Ovary (tissue), 9 donors: ENCODE data around the gene MCAM. TPM values are rescaled to one million over a fixed set of nuclear protein-coding genes. Genes with fewer than 3 reads are reported as not detected.

Source experiments
- DNase-seq, 5 donors: peaks; one replicate each; pipeline ENCODE4 v3.0.0-alpha.2; 2019 to 2020
- H3K27ac ChIP-seq, 2 donors: fragments of 200-600 bp; one replicate each; pipeline versions ENCODE4 v1.5.1 to v1.8.0; 2019 to 2022
- H3K27me3 ChIP-seq: fragments of 200-600 bp; one replicate; pipeline ENCODE4 v1.8.0; 2022
- H3K36me3 ChIP-seq: fragments of 200-600 bp; sonication (generic); one replicate; pipeline ENCODE4 v1.5.1; 2019
- H3K4me1 ChIP-seq: one replicate; pipeline ENCODE4 v1.8.1; 2013; ENCODE audit warnings: mild to moderate bottlenecking, moderate library complexity; ENCODE audit not compliant: insufficient read depth
- H3K4me3 ChIP-seq: fragments of 200-600 bp; sonication (generic); one replicate; pipeline ENCODE4 v1.5.1; 2017
- H3K9me3 ChIP-seq, 2 donors: fragments of 200-600 bp in 1 of 2; sonication (generic) in 1 of 2; one replicate each; pipeline versions ENCODE4 v1.5.1 to v1.8.1; 2013 to 2019; ENCODE audit warnings: mild to moderate bottlenecking in 1 of 2, moderate library complexity in 1 of 2
- EP300 ChIP-seq: sonication (generic); formaldehyde crosslinking; IDR thresholded peaks from one replicate; pipeline ENCODE4 v1.6.1; 2017; ENCODE audit warnings: antibody characterized with exemption
- POLR2A ChIP-seq: fragments of 450-650 bp; IDR thresholded peaks from one replicate; pipeline ENCODE4 v1.6.1; 2017; ENCODE audit warnings: antibody characterized with exemption, mild to moderate bottlenecking, moderate library complexity
- WGBS, 3 donors: extraction: QIAGEN DNeasy Blood & Tissue Kit in 1 of 3; methylation state at CpG; one replicate each; pipeline versions ENCODE4 v1.1.5 to v1.1.7; 2013 to 2017; 5-methylcytosine and 5-hydroxymethylcytosine counted together
- intact Hi-C, 4 donors: fragments of 100-400 bp; cut with DNase I; formaldehyde crosslinking; loops; one replicate each; pipeline versions ENCODE4 v1.11.0 to v1.15.1; 2022 to 2023
- polyA plus RNA-seq, 2 donors: library from polyadenylated mRNA; stranded (reverse); fragments of 200-250 nt in 1 of 2; fragments of 350-450 nt in 1 of 2; fragmentation: Illumina TruSeq in 1 of 2; extraction: RNeasy Lipid Tissue Mini Kit (QIAGEN cat#74804) in 1 of 2; gene quantifications; one replicate each; pipeline ENCODE4 v1.2.3, GENCODE V29; 2013 to 2014
- total RNA-seq, 7 donors: library from RNA; depleted of rRNA in 2 of 7; stranded (reverse); fragments of >200 nt in 2 of 7; fragmentation: NEBNext Ultra II Directional in 3 of 7; extraction: Animal tissue kit (Norgen Biotek cat#: 25700) in 3 of 7; gene quantifications; one replicate each; pipeline versions ENCODE4 v1.1.0 to v1.2.4, GENCODE V29; 2016 to 2023
- TF ChIP-seq, protein P1 (sequence below), 3 donors: fragments of 450-650 bp in 2 of 3; fragments of 200-600 bp in 1 of 3; IDR thresholded peaks; one replicate each; pipeline versions ENCODE4 v1.5.1 to v1.8.0; 2016 to 2022; ENCODE audit warnings: antibody characterized with exemption in 3 of 3, mild to moderate bottlenecking in 1 of 3
- donor health status: DM: no; HTN: no; CAD: no; lungs with moderate emphysema.
- donor health status: DM: no; HTN: no; CAD: no.
- donor health status: Bipolar disorder and iron deficiency.
- donor health status: DM: yes; HTN: yes; CAD: no.
- donor health status: DM: no; HTN: no; CAD: no.
- donor health status: DM: yes; HTN: yes; CAD: no.

The MCAM gene
- total and polyA plus RNA-seq, 9 donors, result 34.6 to 121 (median 56.8) TPM

- H3K4me1 ChIP-seq, result peaks cover 17% of the 10 kb centered on the region
- TF ChIP-seq, protein P1, sequence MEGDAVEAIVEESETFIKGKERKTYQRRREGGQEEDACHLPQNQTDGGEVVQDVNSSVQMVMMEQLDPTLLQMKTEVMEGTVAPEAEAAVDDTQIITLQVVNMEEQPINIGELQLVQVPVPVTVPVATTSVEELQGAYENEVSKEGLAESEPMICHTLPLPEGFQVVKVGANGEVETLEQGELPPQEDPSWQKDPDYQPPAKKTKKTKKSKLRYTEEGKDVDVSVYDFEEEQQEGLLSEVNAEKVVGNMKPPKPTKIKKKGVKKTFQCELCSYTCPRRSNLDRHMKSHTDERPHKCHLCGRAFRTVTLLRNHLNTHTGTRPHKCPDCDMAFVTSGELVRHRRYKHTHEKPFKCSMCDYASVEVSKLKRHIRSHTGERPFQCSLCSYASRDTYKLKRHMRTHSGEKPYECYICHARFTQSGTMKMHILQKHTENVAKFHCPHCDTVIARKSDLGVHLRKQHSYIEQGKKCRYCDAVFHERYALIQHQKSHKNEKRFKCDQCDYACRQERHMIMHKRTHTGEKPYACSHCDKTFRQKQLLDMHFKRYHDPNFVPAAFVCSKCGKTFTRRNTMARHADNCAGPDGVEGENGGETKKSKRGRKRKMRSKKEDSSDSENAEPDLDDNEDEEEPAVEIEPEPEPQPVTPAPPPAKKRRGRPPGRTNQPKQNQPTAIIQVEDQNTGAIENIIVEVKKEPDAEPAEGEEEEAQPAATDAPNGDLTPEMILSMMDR (IDR thresholded peaks at IDR 0.05), result no peak
- no peak for TF ChIP-seq EP300
- no peak for TF ChIP-seq POLR2A
- no peaks in the 10 kb centered on the region for H3K27me3 ChIP-seq
- DNase-seq, result peak in 4 of 5 donors; percentile 23 to 50 (median 42)
- intact Hi-C loops, result no loop called here
- 32 to 46% (median 43%) methylated on average over 17 of the region's 17 CpGs for WGBS, 3 donors
- no peaks in the 10 kb centered on the region for H3K9me3 ChIP-seq
- H3K4me3 ChIP-seq, result peak overlapping the region; percentile 32
- no peaks in the 10 kb centered on the region for H3K36me3 ChIP-seq
- H3K27ac ChIP-seq, result peak overlapping the region; percentile 68 to 71
Measured at GRCh38 chr11:119320240-119320775, 3.4 kb upstream of the MCAM start.

GRCh38 chr11:119319700-119320239, 2.8 kb upstream of the MCAM start:
- Histone ChIP-seq H3K27me3 (no peaks in the 10 kb centered on the region), H3K4me3 (no peak overlapping the region), H3K9me3 (no peaks in the 10 kb centered on the region), H3K36me3 (no peaks in the 10 kb centered on the region), H3K4me1 (peaks cover 17% of the 10 kb centered on the region), H3K27ac (peak overlapping the region; percentile 50 to 71)
- intact Hi-C loops, result loop anchor here (5.0 to 10.0 kb wide), 3 partner anchors 105 to 115 kb away; partner anchors contain the start of gene CBL (in 3 of the 4)
- DNase-seq, result peak in 1 of 5 donors; percentile 10
- TF ChIP-seq EP300 (no peak), POLR2A (no peak)
- TF ChIP-seq, protein P1 (IDR thresholded peaks at IDR 0.05), result no peak
- WGBS, 3 donors, result 50 to 55% (median 51%) methylated on average over 11 of the region's 11 CpGs

DNA sequence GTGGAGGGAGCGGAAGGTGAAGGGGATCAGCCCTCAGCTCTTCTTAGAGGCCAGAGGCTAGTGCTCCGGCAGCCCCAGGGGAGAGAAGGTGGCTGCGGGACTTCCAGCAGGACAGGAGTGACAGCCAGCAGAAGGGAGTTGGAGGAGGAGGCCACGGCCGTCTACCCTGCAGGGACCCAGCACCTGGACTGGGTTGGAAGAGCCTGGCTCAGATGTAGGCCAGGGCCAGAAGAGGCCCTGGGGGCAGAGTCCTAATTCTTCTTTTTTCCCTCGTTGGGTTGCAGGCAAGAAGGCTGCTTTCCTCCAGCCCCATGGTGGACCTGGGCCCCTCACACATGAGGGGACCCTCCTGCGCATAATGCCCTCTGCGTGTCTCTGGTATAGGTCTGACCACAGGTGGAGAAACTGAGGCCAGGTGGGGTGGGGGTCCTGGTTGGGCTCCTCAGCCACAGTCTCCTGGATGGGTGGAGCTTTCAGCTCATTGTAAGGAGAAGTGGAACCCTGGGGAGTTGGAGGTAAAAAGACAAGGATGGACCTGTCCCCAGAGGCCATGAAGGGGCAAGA, 2.3 kb upstream of the MCAM start:
- Histone ChIP-seq H3K27me3 (no peaks in the 10 kb centered on the region), H3K9me3 (no peaks in the 10 kb centered on the region), H3K4me1 (peaks cover 17% of the 10 kb centered on the region), H3K36me3 (no peaks in the 10 kb centered on the region), H3K4me3 (no peak overlapping the region), H3K27ac (peak overlapping the region; percentile 50 to 57)
- DNase-seq, result peak in 2 of 5 donors; percentile 17 to 21
- intact Hi-C loops, result loop anchor here (5.0 to 10.0 kb wide), 3 partner anchors 104 to 114 kb away; partner anchors contain the start of gene CBL (in 3 of the 4)
- no peak for TF ChIP-seq EP300
- no peak for TF ChIP-seq POLR2A
- TF ChIP-seq, protein P1 (IDR thresholded peaks at IDR 0.05), result no peak
- 79 to 88% (median 84%) methylated on average over 8 of the region's 8 CpGs for WGBS, 3 donors

DNA sequence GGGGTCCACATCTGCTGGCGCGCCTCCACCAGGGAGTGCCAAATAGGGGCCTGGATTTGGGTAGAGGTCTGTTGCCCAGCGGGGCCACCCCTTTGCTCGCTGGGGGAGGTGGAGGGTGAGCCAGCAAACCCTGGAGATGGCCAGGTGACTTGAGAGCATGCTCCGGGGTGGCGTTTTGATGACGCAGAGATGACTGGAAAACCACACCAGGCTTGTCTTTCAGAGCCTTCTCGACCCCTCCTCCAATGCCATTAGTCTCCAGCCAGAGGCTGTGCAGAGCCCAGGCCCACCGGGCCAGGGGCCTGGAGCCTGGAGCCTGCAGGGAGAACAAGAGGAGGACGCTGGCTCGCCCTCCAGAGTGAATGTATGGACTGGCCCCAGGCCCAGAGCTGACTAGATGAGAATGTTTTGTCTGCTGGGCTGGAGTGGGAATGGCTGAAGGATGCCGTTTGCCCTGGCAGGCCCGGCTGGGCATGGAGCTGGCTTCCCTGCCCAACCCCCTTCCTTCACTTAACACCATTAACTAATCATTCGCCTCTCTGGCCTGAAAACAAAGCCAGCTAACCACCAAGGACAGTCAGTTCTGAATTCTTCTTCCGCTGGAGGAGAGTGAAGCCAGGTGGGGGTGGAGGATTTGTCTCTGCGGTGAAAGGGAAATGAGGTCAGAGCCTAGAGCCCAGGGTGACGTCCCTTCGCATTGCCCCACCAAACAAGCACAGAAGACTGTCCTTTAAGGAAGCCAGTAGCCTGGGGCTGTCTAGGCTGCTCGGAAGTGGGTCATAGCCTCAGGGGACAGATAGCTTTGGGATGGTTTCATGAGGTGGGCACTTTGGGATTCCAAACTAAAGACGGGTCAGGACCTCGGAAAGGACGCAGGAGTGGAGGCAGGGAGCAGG, 1.6 kb upstream of the MCAM start:
- Histone ChIP-seq H3K36me3 (no peaks in the 10 kb centered on the region), H3K27me3 (no peaks in the 10 kb centered on the region), H3K27ac (peak overlapping the region; percentile 50 to 57), H3K9me3 (no peaks in the 10 kb centered on the region), H3K4me1 (peaks cover 17% of the 10 kb centered on the region), H3K4me3 (no peak overlapping the region)
- intact Hi-C loops, result loop anchor here (5.0 to 10.0 kb wide), 3 partner anchors 104 to 114 kb away; partner anchors contain the start of gene CBL (in 3 of the 4)
- 54 to 59% (median 55%) methylated on average over 21 to 22 of the region's 22 CpGs for WGBS, 3 donors
- peak in 1 of 5 donors; percentile 40 for DNase-seq
- no peak for TF ChIP-seq EP300
- TF ChIP-seq, protein P1 (IDR thresholded peaks at IDR 0.05), result no peak
- no peak for TF ChIP-seq POLR2A
